H1 (cell line): ENCODE measurements around the gene MVD. TPM values are rescaled to one million over a fixed set of nuclear protein-coding genes. Genes with fewer than 3 reads are reported as not detected.

Source experiments
- CTCF ChIA-PET: fragments of 300-600 bp; sonication (Branson Sonifier 250); formaldehyde crosslinking; loops from one replicate; lab custom pipeline; 2021; ENCODE audit not compliant: partially characterized antibody; lab: Charles Lee
- POLR2A ChIA-PET: fragments of 300-600 bp; sonication (Branson Sonifier 250); formaldehyde crosslinking; loops from one replicate; lab custom pipeline; 2021; ENCODE audit warnings: inconsistent platforms; ENCODE audit not compliant: partially characterized antibody; lab: Charles Lee
- DNase-seq, 2 experiments: peaks; one replicate each; pipeline versions ENCODE4 v3.0.0 to v3.0.0-alpha.2; 2010 to 2022; ENCODE audit warnings: low spot score in 2 of 2, low read depth in 1 of 2, mixed read lengths in 1 of 2
- FAIRE-seq: peaks from 2 replicates; lab custom pipeline; 2011; peaks lifted over from hg19 to GRCh38; lab: Jason Lieb, UNC
- H2AFZ ChIP-seq: 2 replicates; pipeline ENCODE4 v1.8.1; 2012; ENCODE audit warnings: low read length, inconsistent platforms
- H2AK5ac ChIP-seq: 2 replicates; pipeline ENCODE4 v1.6.1; 2013; ENCODE audit warnings: low read depth, low read length
- H2BK120ac ChIP-seq: replicated peaks from 2 replicates; pipeline ENCODE3; 2013; ENCODE audit warnings: low read depth, low read length, inconsistent platforms
- H2BK12ac ChIP-seq: 2 replicates; pipeline ENCODE4 v1.6.1; 2013; ENCODE audit warnings: low read depth, low read length
- H2BK15ac ChIP-seq: 2 replicates; pipeline ENCODE4 v1.6.1; 2013; ENCODE audit warnings: low read length
- H2BK20ac ChIP-seq: 2 replicates; pipeline ENCODE4 v1.6.1; 2013; ENCODE audit warnings: low read length
- H2BK5ac ChIP-seq: 2 replicates; pipeline ENCODE4 v1.6.1; 2013; ENCODE audit warnings: low read depth, low read length
- H3K14ac ChIP-seq: 2 replicates; pipeline ENCODE4 v1.6.1; 2013; ENCODE audit warnings: inconsistent platforms; ENCODE audit not compliant: insufficient read length
- H3K18ac ChIP-seq: 2 replicates; pipeline ENCODE4 v1.6.1; 2013; ENCODE audit warnings: low read length; ENCODE audit errors: extremely low read depth
- H3K23ac ChIP-seq: 2 replicates; pipeline ENCODE4 v1.6.1; 2013; ENCODE audit warnings: inconsistent platforms; ENCODE audit not compliant: insufficient read length
- H3K23me2 ChIP-seq: 2 replicates; pipeline ENCODE4 v1.6.1; 2013; ENCODE audit warnings: low read depth, low read length
- H3K27ac ChIP-seq: 2 replicates; pipeline ENCODE4 v1.6.1; 2011; ENCODE audit warnings: low read depth, low read length, inconsistent platforms
- H3K27me3 ChIP-seq, 4 experiments: replicated peaks in 1 of 4; 1 replicate in 1 of 4; 2 replicates in 3 of 4; pipeline versions ENCODE4 v1.6.1 to v1.8.1; 2011 to 2013; ENCODE audit warnings: low read length in 3 of 4, mild to moderate bottlenecking in 3 of 4, inconsistent platforms in 2 of 4, mixed read lengths in 2 of 4, moderate library complexity in 1 of 4; ENCODE audit not compliant: control insufficient read depth in 3 of 4, insufficient read depth in 3 of 4; ENCODE audit errors: extremely low read depth in 1 of 4
- H3K36me3 ChIP-seq, 4 experiments: 2 replicates each; pipeline versions ENCODE4 v1.6.1 to v1.8.1; 2011 to 2013; ENCODE audit warnings: mild to moderate bottlenecking in 4 of 4, low read length in 3 of 4, moderate library complexity in 2 of 4, control low read depth in 1 of 4, inconsistent platforms in 1 of 4; ENCODE audit not compliant: insufficient read depth in 4 of 4, control insufficient read depth in 2 of 4
- H3K4ac ChIP-seq: replicated peaks from 2 replicates; pipeline ENCODE3; 2013; ENCODE audit warnings: low read length, low read depth, mixed read lengths, inconsistent platforms; ENCODE audit not compliant: insufficient read length
- H3K4me1 ChIP-seq, 4 experiments: replicated peaks in 1 of 4; 1 replicate in 1 of 4; 2 replicates in 3 of 4; pipeline versions ENCODE4 v1.6.1 to v1.8.1; 2011 to 2013; ENCODE audit warnings: low read length in 3 of 4, inconsistent platforms in 2 of 4, mixed read lengths in 1 of 4; ENCODE audit not compliant: insufficient read depth in 4 of 4, control insufficient read depth in 3 of 4
- H3K4me2 ChIP-seq, 2 experiments: 2 replicates each; pipeline versions ENCODE4 v1.6.1 to v1.8.1; 2011 to 2013; ENCODE audit warnings: low read depth in 2 of 2, low read length in 2 of 2, control low read depth in 1 of 2, inconsistent platforms in 1 of 2, mild to moderate bottlenecking in 1 of 2; ENCODE audit not compliant: insufficient read depth in 1 of 2
- H3K4me3 ChIP-seq, 4 experiments: fragments of 200-600, 300-600 bp in 1 of 4; sonication (generic), shearing (Covaris generic), sonication (Bioruptor Twin) in 1 of 4; 2 replicates each; pipeline versions ENCODE4 v1.5.1 to v1.8.1; 2011 to 2016; ENCODE audit warnings: low read length in 4 of 4, low read depth in 3 of 4, control low read depth in 2 of 4, inconsistent platforms in 2 of 4, mild to moderate bottlenecking in 2 of 4, mixed read lengths in 1 of 4, moderate library complexity in 1 of 4; ENCODE audit not compliant: insufficient read depth in 2 of 4; ENCODE audit errors: extremely low read depth in 1 of 4
- H3K56ac ChIP-seq: replicated peaks from 2 replicates; pipeline ENCODE3; 2013; ENCODE audit warnings: low read depth, mild to moderate bottlenecking, mixed read lengths, low read length, inconsistent platforms; ENCODE audit not compliant: insufficient read length
- H3K79me1 ChIP-seq: 2 replicates; pipeline ENCODE4 v1.6.1; 2013; ENCODE audit warnings: low read depth, low read length, control low read depth
- H3K79me2 ChIP-seq, 2 experiments: 2 replicates each; pipeline versions ENCODE4 v1.6.1 to v1.8.1; 2012 to 2013; ENCODE audit warnings: low read length in 2 of 2, mild to moderate bottlenecking in 2 of 2, inconsistent platforms in 1 of 2; ENCODE audit not compliant: insufficient read depth in 2 of 2, control insufficient read depth in 1 of 2
- H3K9ac ChIP-seq, 4 experiments: replicated peaks in 1 of 4; 1 replicate in 1 of 4; 2 replicates in 3 of 4; pipeline versions ENCODE4 v1.6.1 to v1.8.1; 2011 to 2013; ENCODE audit warnings: low read depth in 3 of 4, low read length in 3 of 4, control low read depth in 2 of 4, mild to moderate bottlenecking in 2 of 4, moderate library complexity in 2 of 4, inconsistent platforms in 1 of 4; ENCODE audit errors: extremely low read depth in 1 of 4
- H3K9me3 ChIP-seq, 2 experiments: 2 replicates each; pipeline versions ENCODE4 v1.6.1 to v1.8.1; 2012 to 2013; ENCODE audit warnings: mild to moderate bottlenecking in 2 of 2, moderate library complexity in 2 of 2, control low read depth in 1 of 2, inconsistent platforms in 1 of 2, low read depth in 1 of 2, low read length in 1 of 2, mixed read lengths in 1 of 2; ENCODE audit not compliant: insufficient read depth in 2 of 2
- H4K20me1 ChIP-seq, 2 experiments: replicated peaks in 1 of 2; 2 replicates each; pipeline versions ENCODE3 to v1.8.1; 2011 to 2013; ENCODE audit warnings: inconsistent platforms in 2 of 2, low read length in 2 of 2, mild to moderate bottlenecking in 1 of 2; ENCODE audit not compliant: insufficient read depth in 2 of 2, control insufficient read depth in 1 of 2
- H4K5ac ChIP-seq: 2 replicates; pipeline ENCODE4 v1.6.1; 2013; ENCODE audit warnings: low read length, low read depth, mixed read lengths, inconsistent platforms; ENCODE audit not compliant: insufficient read length
- H4K8ac ChIP-seq: 2 replicates; pipeline ENCODE4 v1.8.0; 2013; ENCODE audit warnings: mild to moderate bottlenecking, moderate library complexity, low read length, inconsistent platforms; ENCODE audit not compliant: insufficient read depth; ENCODE audit errors: extremely low read depth
- H4K91ac ChIP-seq: replicated peaks from 2 replicates; pipeline ENCODE3; 2013; ENCODE audit warnings: low read length, mixed read lengths, inconsistent platforms; ENCODE audit not compliant: insufficient read length
- BCL11A ChIP-seq, 2 experiments: IDR thresholded peaks; one replicate each; pipeline ENCODE4 v1.6.1; 2011; ENCODE audit warnings: low read depth in 2 of 2, low read length in 2 of 2, mild to moderate bottlenecking in 2 of 2
- CBX8 ChIP-seq: fragments of 300-800, 300-1000 bp; sonication (generic); IDR thresholded peaks from 2 replicates; pipeline ENCODE4 v1.7.1; 2016; ENCODE audit warnings: low read depth, low read length, borderline replicate concordance
- CTBP2 ChIP-seq: IDR thresholded peaks from 2 replicates; pipeline ENCODE4 v1.7.0; 2011; ENCODE audit warnings: borderline replicate concordance, mild to moderate bottlenecking, moderate library complexity, mixed read lengths, low read length; ENCODE audit not compliant: insufficient read depth, insufficient read length
- CTCF ChIP-seq, 3 experiments: IDR thresholded peaks; 1 replicate in 2 of 3; 2 replicates in 1 of 3; pipeline versions ENCODE4 v1.5.1 to v1.6.1; 2011; ENCODE audit warnings: low read length in 3 of 3, mild to moderate bottlenecking in 3 of 3, inconsistent platforms in 2 of 3, low read depth in 1 of 3, moderate library complexity in 1 of 3; ENCODE audit not compliant: insufficient read depth in 1 of 3; ENCODE audit errors: control extremely low read depth in 1 of 3
- GTF2F1 ChIP-seq: IDR thresholded peaks from 2 replicates; pipeline ENCODE4 v1.6.1; 2012; ENCODE audit warnings: low read depth, low read length, improper control_type of control experiment, borderline replicate concordance
- SIN3A ChIP-seq, 2 experiments: IDR thresholded peaks in 1 of 2; conservative IDR thresholded peaks in 1 of 2; 2 replicates each; pipeline ENCODE4 v1.6.1; 2011 to 2012; ENCODE audit warnings: low read length in 2 of 2, improper control_type of control experiment in 1 of 2, low read depth in 1 of 2, mild to moderate bottlenecking in 1 of 2
- SIRT6 ChIP-seq: IDR thresholded peaks from one replicate; pipeline ENCODE4 v1.7.1; 2012; ENCODE audit warnings: low read length, inconsistent platforms
- SP2 ChIP-seq: IDR thresholded peaks from 2 replicates; pipeline ENCODE4 v1.6.1; 2012; ENCODE audit warnings: mild to moderate bottlenecking, low read length, inconsistent platforms
- SP4 ChIP-seq: IDR thresholded peaks from 2 replicates; pipeline ENCODE4 v1.6.1; 2012; ENCODE audit warnings: low read length, inconsistent platforms
- TAF1 ChIP-seq: IDR thresholded peaks from 2 replicates; pipeline ENCODE4 v1.6.1; 2011; ENCODE audit warnings: mild to moderate bottlenecking, low read depth, low read length
- TCF12 ChIP-seq: IDR thresholded peaks from 2 replicates; pipeline ENCODE4 v1.6.1; 2011; ENCODE audit warnings: low read depth, mild to moderate bottlenecking, low read length
- WGBS, 2 experiments: shearing (Covaris generic) in 1 of 2; methylation state at CpG; one replicate each; pipeline versions ENCODE4 v1.1.6 to v1.1.7; 2013 to 2015; ENCODE audit warnings: low lambda C conversion rate in 2 of 2, mixed read lengths in 2 of 2, inconsistent platforms in 1 of 2, low coverage in 1 of 2, missing lambda C conversion rate in 1 of 2; ENCODE audit not compliant: insufficient replicate concordance in 2 of 2, insufficient coverage in 1 of 2, insufficient read length in 1 of 2; ENCODE audit errors: extremely low coverage in 1 of 2, missing lambda C conversion rate in 1 of 2; 5-methylcytosine and 5-hydroxymethylcytosine counted together
- polyA plus RNA-seq, 7 experiments: library from polyadenylated mRNA; depleted of rRNA in 3 of 7; stranded (reverse) in 5 of 7; unstranded in 2 of 7; fragments of >200 nt in 5 of 7; fragments of 200-250 nt in 2 of 7; gene quantifications; 1 replicate in 5 of 7; 2 replicates in 1 of 7; 4 replicates in 1 of 7; pipeline versions ENCODE4 v1.2.1 to v1.2.3, GENCODE V29; 2011 to 2013; ENCODE audit warnings: missing spikeins in 2 of 7, mixed read lengths in 2 of 7
- total RNA-seq: library from RNA; stranded (reverse); fragmentation: NEBNext Ultra II Directional; extraction: Animal tissue kit (Norgen Biotek cat#: 25700); gene quantifications from 2 replicates; pipeline ENCODE4 v1.2.1, GENCODE V29; 2021

MVD gene
- total and polyA plus RNA-seq, 2 of the 8 experiments (the other 6 are each of a cell fraction or from before 2014, with no cell fraction given): 47.2 to 77.3 TPM

DNA sequence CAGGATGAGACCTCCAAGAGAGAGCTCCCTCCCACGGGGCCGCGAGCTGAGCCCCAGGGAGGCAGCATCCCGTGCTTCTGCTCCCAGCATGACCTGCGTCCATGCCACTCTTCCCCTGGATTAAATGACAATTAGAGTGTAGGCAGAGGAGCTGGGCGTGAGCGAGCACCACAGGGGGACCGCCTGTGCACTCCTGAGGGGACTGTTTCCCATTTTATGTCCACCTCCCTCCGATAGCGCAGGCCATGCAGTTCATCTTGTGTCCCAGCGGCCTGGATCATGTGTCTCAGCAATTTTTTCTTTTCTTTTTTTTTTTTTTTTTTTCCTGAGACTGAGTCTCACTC, 30.3 kb downstream of the MVD start:
- H3K36me3 ChIP-seq: peaks cover 4 to 20% (median 11%) of the 10 kb centered on the region in 4 experiments; a peak in 5 of 8 replicates
- no peak overlapping the region for H4K91ac ChIP-seq
- DNase-seq: no peak
- peaks cover 8% of the 10 kb centered on the region for H3K23me2 ChIP-seq
- no peak overlapping the region for H3K9ac ChIP-seq
- no peak overlapping the region for H3K4me3 ChIP-seq
- no peak overlapping the region for H3K18ac ChIP-seq
- peaks cover 2 to 5% of the 10 kb centered on the region in 2 experiments for H4K20me1 ChIP-seq
- no peak for FAIRE-seq
- no peak overlapping the region for H2AK5ac ChIP-seq
- no peak overlapping the region for H3K27ac ChIP-seq
- no peak overlapping the region for H3K23ac ChIP-seq
- peaks cover 0 to 27% (median 12%) of the 10 kb centered on the region in 4 experiments; a peak in 6 of 7 replicates for H3K4me1 ChIP-seq
- no peak overlapping the region for H3K14ac ChIP-seq
- CTCF ChIA-PET: interaction anchor here (0.7 to 11.2 kb wide), 21 partner anchors 8 to 224 kb away, joined by 3 to 89 read pairs (median 5); partner anchors contain the start of genes CYBA, GALNS and TRAPPC2L
- WGBS, 2 experiments: 94% methylated on average over 8 of the region's 11 CpGs; no CpG with 5 or more reads in 1 of the 2 experiments
- no peaks in the 10 kb centered on the region for H3K9me3 ChIP-seq
- no peaks in the 10 kb centered on the region for H3K79me2 ChIP-seq
- H2BK15ac ChIP-seq: no peak overlapping the region
- H3K27me3 ChIP-seq: peaks cover 0 to 4% (median 0%) of the 10 kb centered on the region in 4 experiments; a peak in 2 of 7 replicates
- no peak overlapping the region for H2AFZ ChIP-seq
- H2BK120ac ChIP-seq: no peak overlapping the region
- H3K79me1 ChIP-seq: no peaks in the 10 kb centered on the region; the same call in 1 of the 2 replicates
- H4K5ac ChIP-seq: no peak overlapping the region
- TF ChIP-seq CTCF (IDR thresholded peaks at IDR 0.05; ENCODE audit: control extremely low read depth in 1 of 3, insufficient read depth in 1 of 3, low read depth in 1 of 3, low read length in 3 of 3) (no peak), GTF2F1 (no peak), CTBP2 (no peak), SIN3A (conservative IDR thresholded peaks at IDR 0.05 in 1 of 2, IDR thresholded peaks at IDR 0.05 in 1 of 2; ENCODE audit: low read depth in 1 of 2, low read length in 2 of 2) (no peak), SIRT6 (no peak), TCF12 (no peak), BCL11A (IDR thresholded peaks at IDR 0.05; ENCODE audit: low read depth in 2 of 2, low read length in 2 of 2) (no peak), SP2 (no peak), TAF1 (no peak), CBX8 (no peak), SP4 (no peak)
- TF ChIP-seq, all 59 proteins: peak for 0
- H2BK5ac ChIP-seq: no peak overlapping the region
- H2BK12ac ChIP-seq: no peak overlapping the region
- POLR2A ChIA-PET: interaction anchor here (0.8 to 2.0 kb wide), 5 partner anchors 9 to 30 kb away, joined by 3 to 6 read pairs (median 3); no protein-coding TSS in a partner anchor
- no peak overlapping the region for H2BK20ac ChIP-seq
- H4K8ac ChIP-seq: no peak overlapping the region; the same call in 1 of the 2 replicates
- H3K4ac ChIP-seq: no peak overlapping the region
- H3K4me2 ChIP-seq: no peak overlapping the region
- no peak overlapping the region for H3K56ac ChIP-seq
